Immature natural killer cell (primary cell): ENCODE data around the gene SALL4. TPM values are rescaled to one million over a fixed set of nuclear protein-coding genes. Genes with fewer than 3 reads are reported as not detected.
"Not testable (repeated sequence)": the region's sequence is repeated elsewhere in the genome, so short reads cannot be mapped to it uniquely, and the experiment has no call there.

Experiments
- DNase-seq, 3 donors: peaks; one replicate each; pipeline ENCODE4 v3.0.0; 2022; ENCODE audit warnings: mixed read lengths in 1 of 3
- H3K27ac Mint-ChIP-seq, 6 donors: one replicate each; pipeline ENCODE4 v1.8.0; 2020; ENCODE audit warnings: mixed read lengths in 6 of 6, mild to moderate bottlenecking in 5 of 6, inconsistent platforms in 4 of 6, moderate library complexity in 3 of 6
- H3K27me3 Mint-ChIP-seq, 3 donors: one replicate each; pipeline ENCODE4 v1.8.0; 2020 to 2021; ENCODE audit warnings: low read depth in 3 of 3, mild to moderate bottlenecking in 3 of 3, mixed read lengths in 3 of 3, moderate library complexity in 3 of 3, inconsistent platforms in 1 of 3
- H3K36me3 Mint-ChIP-seq, 3 donors: one replicate each; pipeline ENCODE4 v1.8.0; 2020; ENCODE audit warnings: mixed read lengths in 3 of 3, inconsistent platforms in 2 of 3, mild to moderate bottlenecking in 2 of 3
- H3K4me1 Mint-ChIP-seq, 2 donors: one replicate each; pipeline ENCODE4 v1.8.0; 2020; ENCODE audit warnings: inconsistent platforms in 2 of 2, mild to moderate bottlenecking in 2 of 2, mixed read lengths in 2 of 2, moderate library complexity in 1 of 2
- H3K4me3 Mint-ChIP-seq, 5 donors: one replicate each; pipeline ENCODE4 v1.8.0; 2020; ENCODE audit warnings: mild to moderate bottlenecking in 5 of 5, mixed read lengths in 5 of 5, inconsistent platforms in 3 of 5, moderate library complexity in 3 of 5
- H3K9me3 Mint-ChIP-seq, 6 donors: one replicate each; pipeline ENCODE4 v1.8.0; 2020; ENCODE audit warnings: mild to moderate bottlenecking in 6 of 6, mixed read lengths in 6 of 6, inconsistent platforms in 4 of 6, moderate library complexity in 3 of 6
- polyA plus RNA-seq, 3 donors: library from polyadenylated mRNA; unstranded; fragments of 300-500 nt; fragmentation: Illumina TruSeq; gene quantifications; one replicate each; pipeline ENCODE4 v1.2.3, GENCODE V29; 2021

SALL4 gene
- polyA plus RNA-seq, 3 donors from 2014 or later: 0.08 TPM; not detected in 2

GRCh38 chr20:51797357-51798025 is 4.8 kb downstream of the SALL4 start:
- Mint-ChIP-seq H3K36me3 (no peaks in the 10 kb centered on the region), H3K4me1 (peaks cover 16 to 23% of the 10 kb centered on the region in 2 donors), H3K27me3 (peaks cover 3 to 17% (median 14%) of the 10 kb centered on the region in 3 donors), H3K4me3 (no peak overlapping the region), H3K27ac (no peak overlapping the region), H3K9me3 (no peaks in the 10 kb centered on the region)
- DNase-seq: no peak

GRCh38 chr20:51796340-51796739 is 6.0 kb downstream of the SALL4 start:
- H3K4me3 Mint-ChIP-seq: no peak overlapping the region
- H3K36me3 Mint-ChIP-seq: no peaks in the 10 kb centered on the region
- no peaks in the 10 kb centered on the region for H3K9me3 Mint-ChIP-seq
- peaks cover 14 to 22% of the 10 kb centered on the region in 2 donors for H3K4me1 Mint-ChIP-seq
- DNase-seq: no peak
- no peak overlapping the region for H3K27ac Mint-ChIP-seq
- H3K27me3 Mint-ChIP-seq: peaks cover 3 to 17% (median 12%) of the 10 kb centered on the region in 3 donors

- H3K9me3 Mint-ChIP-seq: no peaks in the 10 kb centered on the region
- DNase-seq: no peak
- no peak overlapping the region for H3K27ac Mint-ChIP-seq
- H3K36me3 Mint-ChIP-seq: no peaks in the 10 kb centered on the region
- H3K4me1 Mint-ChIP-seq: peaks cover 0 to 2% of the 10 kb centered on the region in 2 donors
- no peak overlapping the region for H3K4me3 Mint-ChIP-seq
- H3K27me3 Mint-ChIP-seq: no peaks in the 10 kb centered on the region
Observed at GRCh38 chr20:51792960-51793359, 9.4 kb downstream of the SALL4 start.

- no peak overlapping the region for H3K27ac Mint-ChIP-seq
- no peak for DNase-seq
- H3K9me3 Mint-ChIP-seq: no peaks in the 10 kb centered on the region
- H3K4me3 Mint-ChIP-seq: no peak overlapping the region
- peaks cover 0 to 2% of the 10 kb centered on the region in 2 donors for H3K4me1 Mint-ChIP-seq
- H3K27me3 Mint-ChIP-seq: no peaks in the 10 kb centered on the region
- H3K36me3 Mint-ChIP-seq: no peaks in the 10 kb centered on the region
Observed at GRCh38 chr20:51791626-51792025, 10.7 kb downstream of the SALL4 start.

GRCh38 chr20:51790256-51790655 is 12.1 kb downstream of the SALL4 start:
- Mint-ChIP-seq H3K4me1 (peaks cover 0 to 2% of the 10 kb centered on the region in 2 donors), H3K9me3 (no peaks in the 10 kb centered on the region), H3K4me3 (no peak overlapping the region), H3K27ac (no peak overlapping the region), H3K27me3 (peaks cover 0 to 1% (median 0%) of the 10 kb centered on the region in 3 donors), H3K36me3 (no peaks in the 10 kb centered on the region)
- no peak for DNase-seq

GRCh38 chr20:51789434-51789833 is 12.9 kb downstream of the SALL4 start:
- no peak for DNase-seq
- no peaks in the 10 kb centered on the region for H3K36me3 Mint-ChIP-seq
- H3K4me3 Mint-ChIP-seq: no peak overlapping the region
- H3K9me3 Mint-ChIP-seq: no peaks in the 10 kb centered on the region
- H3K27me3 Mint-ChIP-seq: peaks cover 0 to 1% (median 0%) of the 10 kb centered on the region in 3 donors
- no peak overlapping the region for H3K27ac Mint-ChIP-seq
- peaks cover 0 to 2% of the 10 kb centered on the region in 2 donors for H3K4me1 Mint-ChIP-seq

GRCh38 chr20:51788822-51789221 is 13.5 kb downstream of the SALL4 start:
- H3K27ac Mint-ChIP-seq: no peak overlapping the region
- H3K9me3 Mint-ChIP-seq: no peaks in the 10 kb centered on the region
- peaks cover 0 to 1% (median 0%) of the 10 kb centered on the region in 3 donors for H3K27me3 Mint-ChIP-seq
- no peak for DNase-seq
- no peak overlapping the region for H3K4me3 Mint-ChIP-seq
- peaks cover 0 to 2% of the 10 kb centered on the region in 2 donors for H3K4me1 Mint-ChIP-seq
- no peaks in the 10 kb centered on the region for H3K36me3 Mint-ChIP-seq

GRCh38 chr20:51784299-51784698 is 18.0 kb downstream of the SALL4 start:
- Mint-ChIP-seq H3K27me3 (peaks cover 0 to 3% (median 2%) of the 10 kb centered on the region in 3 donors), H3K4me1 (peaks cover 0 to under 1% of the 10 kb centered on the region in 2 donors), H3K9me3 (no peaks in the 10 kb centered on the region), H3K36me3 (no peaks in the 10 kb centered on the region), H3K4me3 (no peak overlapping the region), H3K27ac (no peak overlapping the region)
- DNase-seq: no peak

GRCh38 chr20:51778229-51778759 is 24.0 kb downstream of the SALL4 start:
- H3K36me3 Mint-ChIP-seq, H3K4me3 Mint-ChIP-seq, H3K27ac Mint-ChIP-seq, H3K27me3 Mint-ChIP-seq, H3K9me3 Mint-ChIP-seq, DNase-seq: not testable (repeated sequence)
- H3K4me1 Mint-ChIP-seq: peaks cover 9 to 12% of the 10 kb centered on the region in 2 donors

GRCh38 chr20:51775241-51775640 is 27.1 kb downstream of the SALL4 start:
- H3K27ac Mint-ChIP-seq: peak overlapping the region in 1 of 6 donors; percentile 49
- H3K27me3 Mint-ChIP-seq: peaks cover 1 to 4% (median 2%) of the 10 kb centered on the region in 3 donors
- no peak for DNase-seq
- peaks cover 0 to 5% (median 0%) of the 10 kb centered on the region in 3 donors for H3K36me3 Mint-ChIP-seq
- no peak overlapping the region for H3K4me3 Mint-ChIP-seq
- H3K9me3 Mint-ChIP-seq: peaks cover 0 to 2% (median 0%) of the 10 kb centered on the region in 6 donors
- peaks cover 14 to 25% of the 10 kb centered on the region in 2 donors for H3K4me1 Mint-ChIP-seq

- Mint-ChIP-seq H3K4me3 (no peak overlapping the region), H3K36me3 (peaks cover 0 to 6% (median 0%) of the 10 kb centered on the region in 3 donors), H3K27ac (no peak overlapping the region), H3K9me3 (no peaks in the 10 kb centered on the region), H3K4me1 (peaks cover 29 to 43% of the 10 kb centered on the region in 2 donors), H3K27me3 (peaks cover 4 to 10% (median 7%) of the 10 kb centered on the region in 3 donors)
- DNase-seq: no peak
Observed at GRCh38 chr20:51772236-51772635, 30.1 kb downstream of the SALL4 start.

- peak overlapping the region; percentile 46 to 86 (median 65) for H3K4me3 Mint-ChIP-seq
- no peak for DNase-seq
- peaks cover 0 to 6% (median 0%) of the 10 kb centered on the region in 3 donors for H3K36me3 Mint-ChIP-seq
- peaks cover 29 to 48% of the 10 kb centered on the region in 2 donors for H3K4me1 Mint-ChIP-seq
- peak overlapping the region in 5 of 6 donors; percentile 15 to 72 (median 35) for H3K27ac Mint-ChIP-seq
- no peaks in the 10 kb centered on the region for H3K9me3 Mint-ChIP-seq
- H3K27me3 Mint-ChIP-seq: peaks cover 4 to 7% (median 6%) of the 10 kb centered on the region in 3 donors
Observed at GRCh38 chr20:51769976-51770615, 32.2 kb downstream of the SALL4 start.

- H3K27ac Mint-ChIP-seq: peak overlapping the region; percentile 35 to 91 (median 67)
- H3K27me3 Mint-ChIP-seq: peaks cover 4 to 8% (median 7%) of the 10 kb centered on the region in 3 donors
- H3K36me3 Mint-ChIP-seq: peaks cover 0 to 6% (median 0%) of the 10 kb centered on the region in 3 donors
- H3K4me3 Mint-ChIP-seq: peak overlapping the region; percentile 86 to 91 (median 89)
- peaks cover 26 to 42% of the 10 kb centered on the region in 2 donors for H3K4me1 Mint-ChIP-seq
- H3K9me3 Mint-ChIP-seq: no peaks in the 10 kb centered on the region
- peak in 1 of 3 donors; percentile 4 for DNase-seq
Observed at GRCh38 chr20:51768759-51769517, 33.4 kb downstream of the SALL4 start.
